Measurements from ENCODE around the gene C18orf32. TPM values are rescaled to one million over a fixed set of nuclear protein-coding genes. Genes with fewer than 3 reads are reported as not detected.

C18orf32 gene
- total RNA-seq, 4 donors from 2014 or later, result 20.7 to 42.6 (median 31.9) TPM

GRCh38 chr18:49486606-49486952 is 455 bp downstream of the C18orf32 start:
- intact Hi-C loops (cut with DNase I; ENCODE audit: low total_unique reads), result loop anchor here (10.0 kb wide), 1 partner anchor 328 kb away; the partner anchor contains the start of gene ACAA2

GRCh38 chr18:49486134-49486533 is 900 bp downstream of the C18orf32 start:
- DNase-seq, result no peak
- H3K36me3 ChIP-seq, result no peaks in the 10 kb centered on the region
- intact Hi-C loops (cut with DNase I; ENCODE audit: low total_unique reads), result loop anchor here (10.0 kb wide), 1 partner anchor 329 kb away; the partner anchor contains the start of gene ACAA2
- peak overlapping the region; percentile 66 to 81 for H3K4me3 ChIP-seq
- TF ChIP-seq, protein P1, sequence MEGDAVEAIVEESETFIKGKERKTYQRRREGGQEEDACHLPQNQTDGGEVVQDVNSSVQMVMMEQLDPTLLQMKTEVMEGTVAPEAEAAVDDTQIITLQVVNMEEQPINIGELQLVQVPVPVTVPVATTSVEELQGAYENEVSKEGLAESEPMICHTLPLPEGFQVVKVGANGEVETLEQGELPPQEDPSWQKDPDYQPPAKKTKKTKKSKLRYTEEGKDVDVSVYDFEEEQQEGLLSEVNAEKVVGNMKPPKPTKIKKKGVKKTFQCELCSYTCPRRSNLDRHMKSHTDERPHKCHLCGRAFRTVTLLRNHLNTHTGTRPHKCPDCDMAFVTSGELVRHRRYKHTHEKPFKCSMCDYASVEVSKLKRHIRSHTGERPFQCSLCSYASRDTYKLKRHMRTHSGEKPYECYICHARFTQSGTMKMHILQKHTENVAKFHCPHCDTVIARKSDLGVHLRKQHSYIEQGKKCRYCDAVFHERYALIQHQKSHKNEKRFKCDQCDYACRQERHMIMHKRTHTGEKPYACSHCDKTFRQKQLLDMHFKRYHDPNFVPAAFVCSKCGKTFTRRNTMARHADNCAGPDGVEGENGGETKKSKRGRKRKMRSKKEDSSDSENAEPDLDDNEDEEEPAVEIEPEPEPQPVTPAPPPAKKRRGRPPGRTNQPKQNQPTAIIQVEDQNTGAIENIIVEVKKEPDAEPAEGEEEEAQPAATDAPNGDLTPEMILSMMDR (IDR thresholded peaks at IDR 0.05), result no peak
- TF ChIP-seq POLR2A (IDR thresholded peaks at IDR 0.05), result no peak
- no peaks in the 10 kb centered on the region for H3K4me1 ChIP-seq
- no peaks in the 10 kb centered on the region for H3K27me3 ChIP-seq
- no peaks in the 10 kb centered on the region for H3K9me3 ChIP-seq
- H3K27ac ChIP-seq, result peak overlapping the region; percentile 89 to 96

More at GRCh38 chr18:49486606-49486952, 455 bp downstream of the C18orf32 start:
- peak overlapping the region; percentile 66 to 81 for H3K4me3 ChIP-seq
- no peaks in the 10 kb centered on the region for H3K9me3 ChIP-seq
- H3K27ac ChIP-seq, result peak overlapping the region; percentile 89 to 96
- TF ChIP-seq POLR2A (IDR thresholded peaks at IDR 0.05), result no peak
- TF ChIP-seq, protein P1 (IDR thresholded peaks at IDR 0.05), result no peak
- H3K36me3 ChIP-seq, result no peaks in the 10 kb centered on the region
- DNase-seq, result no peak
- H3K4me1 ChIP-seq, result no peaks in the 10 kb centered on the region
- H3K27me3 ChIP-seq, result no peaks in the 10 kb centered on the region

- Histone ChIP-seq H3K4me1 (no peaks in the 10 kb centered on the region), H3K9me3 (no peaks in the 10 kb centered on the region), H3K4me3 (no peak overlapping the region), H3K27ac (no peak overlapping the region), H3K27me3 (no peaks in the 10 kb centered on the region), H3K36me3 (no peaks in the 10 kb centered on the region)
- no peak for TF ChIP-seq POLR2A (IDR thresholded peaks at IDR 0.05)
- TF ChIP-seq, protein P1 (IDR thresholded peaks at IDR 0.05), result no peak
- no peak for DNase-seq
- intact Hi-C loops (cut with DNase I; ENCODE audit: low total_unique reads), result loop anchor here (10.0 kb wide), 1 partner anchor 332 kb away; the partner anchor contains the start of gene ACAA2
These were observed 3.8 kb downstream of the C18orf32 start for GRCh38 chr18:49483198-49483597.

DNA sequence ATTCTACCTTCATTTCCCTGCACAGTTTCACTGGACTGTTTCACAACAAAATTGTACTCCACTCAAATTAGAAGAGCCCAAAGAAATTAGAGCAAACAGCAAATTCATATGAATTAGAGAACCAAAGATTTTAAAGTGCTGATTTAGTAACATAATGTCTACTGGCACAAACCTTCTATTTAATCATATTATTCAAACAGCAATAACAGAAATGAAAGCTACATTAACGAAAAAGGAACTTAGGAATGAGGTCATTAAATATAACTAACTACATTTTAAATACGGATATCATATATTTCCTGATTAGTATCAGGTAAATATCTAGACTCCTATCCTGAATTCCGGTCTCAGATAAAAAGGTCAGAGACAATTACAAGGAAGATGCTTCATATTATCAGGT is 5.1 kb downstream of the C18orf32 start:
- no peak overlapping the region for H3K27ac ChIP-seq
- H3K4me3 ChIP-seq, result no peak overlapping the region
- no peaks in the 10 kb centered on the region for H3K9me3 ChIP-seq
- H3K4me1 ChIP-seq, result no peaks in the 10 kb centered on the region
- intact Hi-C loops (cut with DNase I; ENCODE audit: low total_unique reads), result loop anchor here (10.0 kb wide), 1 partner anchor 333 kb away; the partner anchor contains the start of gene ACAA2
- no peak for DNase-seq
- no peaks in the 10 kb centered on the region for H3K36me3 ChIP-seq
- H3K27me3 ChIP-seq, result no peaks in the 10 kb centered on the region
- TF ChIP-seq, protein P1 (IDR thresholded peaks at IDR 0.05), result no peak
- no peak for TF ChIP-seq POLR2A (IDR thresholded peaks at IDR 0.05)

DNA sequence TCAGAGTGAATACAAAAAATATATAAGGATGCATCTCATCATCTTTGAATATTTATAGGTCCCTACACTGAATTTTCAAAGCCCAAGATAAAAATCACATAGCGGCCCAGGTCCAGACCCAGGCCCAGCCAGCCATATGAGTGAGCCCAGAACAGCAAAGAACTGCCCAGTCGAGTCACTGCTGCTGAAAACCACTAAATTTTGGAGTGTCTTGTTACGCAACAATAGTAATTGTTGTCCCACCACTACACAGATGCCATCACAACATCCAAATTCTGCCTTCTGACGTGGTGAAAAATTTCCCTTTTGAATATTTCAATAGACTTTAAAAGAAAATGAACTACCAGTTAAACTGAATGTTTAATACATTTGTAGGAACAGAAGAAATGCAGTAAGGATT is 5.7 kb downstream of the C18orf32 start:
- TF ChIP-seq, protein P1 (IDR thresholded peaks at IDR 0.05), result no peak
- no peak for TF ChIP-seq POLR2A (IDR thresholded peaks at IDR 0.05)
- H3K9me3 ChIP-seq, result no peaks in the 10 kb centered on the region
- intact Hi-C loops (cut with DNase I; ENCODE audit: low total_unique reads), result loop anchor here (10.0 kb wide), 1 partner anchor 333 kb away; the partner anchor contains the start of gene ACAA2
- no peaks in the 10 kb centered on the region for H3K27me3 ChIP-seq
- H3K36me3 ChIP-seq, result no peaks in the 10 kb centered on the region
- no peak for DNase-seq
- no peaks in the 10 kb centered on the region for H3K4me1 ChIP-seq
- no peak overlapping the region for H3K27ac ChIP-seq
- no peak overlapping the region for H3K4me3 ChIP-seq
